Measurements from ENCODE around the gene ATP8A1.

ATP8A1 gene

GRCh38 chr4:42636645-42636949 is 20.3 kb downstream of the ATP8A1 start:
- TF ChIP-seq, protein P1, sequence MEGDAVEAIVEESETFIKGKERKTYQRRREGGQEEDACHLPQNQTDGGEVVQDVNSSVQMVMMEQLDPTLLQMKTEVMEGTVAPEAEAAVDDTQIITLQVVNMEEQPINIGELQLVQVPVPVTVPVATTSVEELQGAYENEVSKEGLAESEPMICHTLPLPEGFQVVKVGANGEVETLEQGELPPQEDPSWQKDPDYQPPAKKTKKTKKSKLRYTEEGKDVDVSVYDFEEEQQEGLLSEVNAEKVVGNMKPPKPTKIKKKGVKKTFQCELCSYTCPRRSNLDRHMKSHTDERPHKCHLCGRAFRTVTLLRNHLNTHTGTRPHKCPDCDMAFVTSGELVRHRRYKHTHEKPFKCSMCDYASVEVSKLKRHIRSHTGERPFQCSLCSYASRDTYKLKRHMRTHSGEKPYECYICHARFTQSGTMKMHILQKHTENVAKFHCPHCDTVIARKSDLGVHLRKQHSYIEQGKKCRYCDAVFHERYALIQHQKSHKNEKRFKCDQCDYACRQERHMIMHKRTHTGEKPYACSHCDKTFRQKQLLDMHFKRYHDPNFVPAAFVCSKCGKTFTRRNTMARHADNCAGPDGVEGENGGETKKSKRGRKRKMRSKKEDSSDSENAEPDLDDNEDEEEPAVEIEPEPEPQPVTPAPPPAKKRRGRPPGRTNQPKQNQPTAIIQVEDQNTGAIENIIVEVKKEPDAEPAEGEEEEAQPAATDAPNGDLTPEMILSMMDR (conservative IDR thresholded peaks at IDR 0.05; ENCODE audit: low read length): no peak
- no peak for DNase-seq (ENCODE audit: low read depth)
- no peak overlapping the region for H3K4me3 ChIP-seq (ENCODE audit: low read length)

GRCh38 chr4:42633605-42634388 is 23.1 kb downstream of the ATP8A1 start:
- TF ChIP-seq, protein P1 (conservative IDR thresholded peaks at IDR 0.05; ENCODE audit: low read length): no peak
- no peak overlapping the region for H3K4me3 ChIP-seq (ENCODE audit: low read length)
- no peak for DNase-seq (ENCODE audit: low read depth)

GRCh38 chr4:42632653-42633382 is 24.1 kb downstream of the ATP8A1 start:
- no peak for DNase-seq (ENCODE audit: low read depth)
- TF ChIP-seq, protein P1 (conservative IDR thresholded peaks at IDR 0.05; ENCODE audit: low read length): no peak
- no peak overlapping the region for H3K4me3 ChIP-seq (ENCODE audit: low read length)

DNA sequence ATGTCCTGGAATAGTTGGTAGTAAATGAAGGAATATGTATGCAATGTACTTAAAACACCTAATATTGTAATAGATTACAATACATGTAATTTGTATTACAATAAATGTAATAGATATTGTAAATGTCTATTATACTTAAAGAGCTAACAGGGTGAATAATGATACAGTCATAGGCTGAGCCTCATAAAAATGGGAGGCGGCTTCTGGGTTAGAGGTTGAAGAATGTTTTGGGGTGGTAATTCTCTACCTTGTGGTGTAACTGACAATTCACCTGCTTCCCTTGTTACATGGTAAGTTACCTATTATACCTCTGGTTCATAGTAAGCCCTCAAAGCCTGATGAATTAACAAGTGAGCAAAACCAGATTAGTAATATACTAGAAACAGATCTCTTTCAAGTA is 26.0 kb downstream of the ATP8A1 start:
- no peak overlapping the region for H3K4me3 ChIP-seq (ENCODE audit: low read length)
- TF ChIP-seq, protein P1 (conservative IDR thresholded peaks at IDR 0.05; ENCODE audit: low read length): no peak
- DNase-seq (ENCODE audit: low read depth): no peak

DNA sequence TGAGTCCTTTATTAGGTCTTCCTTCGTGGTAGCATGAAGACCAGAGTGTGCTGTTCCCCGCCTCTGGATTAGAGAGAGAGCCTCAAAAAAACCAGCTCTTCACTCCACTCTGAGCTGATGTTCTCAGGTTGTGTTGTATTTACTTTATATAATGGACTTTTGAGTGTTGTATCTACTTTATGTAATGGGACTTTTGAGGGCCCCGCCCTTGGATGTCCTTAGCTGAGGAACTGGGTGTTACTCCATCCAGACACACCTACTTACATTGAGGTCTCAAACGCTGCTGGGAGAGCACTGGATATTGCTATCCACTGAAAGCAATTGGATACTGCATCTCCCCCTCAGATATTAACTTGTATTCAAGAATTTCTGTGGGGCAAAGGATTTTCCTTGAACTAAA is 28.2 kb downstream of the ATP8A1 start:
- TF ChIP-seq, protein P1 (conservative IDR thresholded peaks at IDR 0.05; ENCODE audit: low read length): no peak
- no peak for DNase-seq (ENCODE audit: low read depth)
- no peak overlapping the region for H3K4me3 ChIP-seq (ENCODE audit: low read length)

GRCh38 chr4:42627885-42628646 is 28.8 kb downstream of the ATP8A1 start:
- no peak overlapping the region for H3K4me3 ChIP-seq (ENCODE audit: low read length)
- TF ChIP-seq, protein P1 (conservative IDR thresholded peaks at IDR 0.05; ENCODE audit: low read length): no peak
- no peak for DNase-seq (ENCODE audit: low read depth)

Data from AG10803 (cell line).